ENCODE measurements around the gene CECR2.

The CECR2 gene

DNA sequence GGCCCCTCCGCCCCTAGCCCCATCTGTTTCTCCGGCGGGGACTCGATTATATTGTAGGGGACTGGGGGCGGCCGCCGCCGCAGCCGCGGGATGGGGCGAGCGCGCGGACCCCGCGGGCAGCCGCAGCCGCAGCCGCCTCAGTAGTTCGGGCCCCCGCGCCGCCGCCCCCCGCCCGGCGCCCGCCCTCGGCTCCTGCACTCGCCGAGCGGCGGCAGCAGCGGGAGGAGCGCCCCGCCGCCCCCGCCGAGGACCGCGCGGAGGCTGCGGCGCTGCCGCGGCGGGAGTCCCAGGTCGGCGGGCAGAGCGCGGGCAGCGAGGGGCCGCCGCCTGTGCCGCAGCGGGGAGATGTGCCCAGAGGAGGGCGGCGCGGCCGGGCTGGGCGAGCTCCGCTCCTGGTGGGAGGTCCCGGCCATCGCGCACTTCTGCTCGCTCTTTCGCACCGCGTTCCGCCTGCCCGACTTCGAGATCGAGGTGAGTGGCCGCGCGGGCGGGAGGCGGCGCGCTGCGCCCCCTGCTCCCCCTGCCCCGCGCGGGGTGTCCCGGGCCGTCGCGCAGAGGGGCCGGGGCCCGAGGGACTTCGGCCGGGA is at the start of gene CECR2:
Gene CECR2 (plus strand): TSS at position 22 of the 587 bp plus-strand sequence. CDS start 324 bp downstream, at position 346.
- TF ChIP-seq REST (IDR thresholded peaks at IDR 0.05; ENCODE audit: low read depth), result no peak
- TF ChIP-seq EP300 (IDR thresholded peaks at IDR 0.05; ENCODE audit: borderline replicate concordance), result no peak
- TF ChIP-seq TAF1 (IDR thresholded peaks at IDR 0.05; ENCODE audit: low read depth), result no peak
- TF ChIP-seq NFIC (IDR thresholded peaks at IDR 0.05), result no peak
- TF ChIP-seq CREB1 (IDR thresholded peaks at IDR 0.05; ENCODE audit: low read depth), result no peak
- no peak for TF ChIP-seq RAD21 (IDR thresholded peaks at IDR 0.05; ENCODE audit: low read depth)
- TF ChIP-seq CEBPB (IDR thresholded peaks at IDR 0.05), result no peak
- TF ChIP-seq TEAD4 (IDR thresholded peaks at IDR 0.05), result no peak
- TF ChIP-seq EGR1 (IDR thresholded peaks at IDR 0.05), result no peak
- TF ChIP-seq, protein P1, sequence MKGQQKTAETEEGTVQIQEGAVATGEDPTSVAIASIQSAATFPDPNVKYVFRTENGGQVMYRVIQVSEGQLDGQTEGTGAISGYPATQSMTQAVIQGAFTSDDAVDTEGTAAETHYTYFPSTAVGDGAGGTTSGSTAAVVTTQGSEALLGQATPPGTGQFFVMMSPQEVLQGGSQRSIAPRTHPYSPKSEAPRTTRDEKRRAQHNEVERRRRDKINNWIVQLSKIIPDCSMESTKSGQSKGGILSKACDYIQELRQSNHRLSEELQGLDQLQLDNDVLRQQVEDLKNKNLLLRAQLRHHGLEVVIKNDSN (IDR thresholded peaks at IDR 0.05), result no peak
- TF ChIP-seq MAX (IDR thresholded peaks at IDR 0.05), result no peak

GRCh38 chr22:17319546-17319945 is 49.7 kb upstream of the CECR2 start:
- TF ChIP-seq TAF1 (IDR thresholded peaks at IDR 0.05; ENCODE audit: low read depth) (no peak), FOXM1 (IDR thresholded peaks at IDR 0.05; ENCODE audit: borderline replicate concordance, low read depth) (no peak), EGR1 (IDR thresholded peaks at IDR 0.05) (no peak), RAD21 (IDR thresholded peaks at IDR 0.05; ENCODE audit: low read depth) (no peak), EP300 (IDR thresholded peaks at IDR 0.05; ENCODE audit: borderline replicate concordance) (no peak), TCF12 (IDR thresholded peaks at IDR 0.05; ENCODE audit: low read depth) (no peak), CEBPB (IDR thresholded peaks at IDR 0.05) (no peak), ZBTB7A (IDR thresholded peaks at IDR 0.05; ENCODE audit: low read depth) (no peak), YY1 (IDR thresholded peaks at IDR 0.05; ENCODE audit: low read depth) (no peak), MAX (IDR thresholded peaks at IDR 0.05) (no peak), REST (IDR thresholded peaks at IDR 0.05; ENCODE audit: low read depth) (no peak), CREB1 (IDR thresholded peaks at IDR 0.05; ENCODE audit: low read depth) (no peak), TEAD4 (IDR thresholded peaks at IDR 0.05) (no peak), NFIC (IDR thresholded peaks at IDR 0.05) (no peak)
- TF ChIP-seq, protein P1 (IDR thresholded peaks at IDR 0.05), result no peak

GRCh38 chr22:17322511-17322910 is 46.7 kb upstream of the CECR2 start:
- TF ChIP-seq YY1 (IDR thresholded peaks at IDR 0.05; ENCODE audit: low read depth) (no peak), TCF12 (IDR thresholded peaks at IDR 0.05; ENCODE audit: low read depth) (no peak), NFIC (IDR thresholded peaks at IDR 0.05) (no peak), TAF1 (IDR thresholded peaks at IDR 0.05; ENCODE audit: low read depth) (no peak), FOXM1 (IDR thresholded peaks at IDR 0.05; ENCODE audit: borderline replicate concordance, low read depth) (no peak), MAX (IDR thresholded peaks at IDR 0.05) (no peak), CREB1 (IDR thresholded peaks at IDR 0.05; ENCODE audit: low read depth) (no peak), RAD21 (IDR thresholded peaks at IDR 0.05; ENCODE audit: low read depth) (no peak), ZBTB7A (IDR thresholded peaks at IDR 0.05; ENCODE audit: low read depth) (no peak), CEBPB (IDR thresholded peaks at IDR 0.05) (no peak), REST (IDR thresholded peaks at IDR 0.05; ENCODE audit: low read depth) (no peak), EGR1 (IDR thresholded peaks at IDR 0.05) (no peak), TEAD4 (IDR thresholded peaks at IDR 0.05) (no peak), EP300 (IDR thresholded peaks at IDR 0.05; ENCODE audit: borderline replicate concordance) (no peak)
- TF ChIP-seq, protein P1 (IDR thresholded peaks at IDR 0.05), result no peak
